Measurements from ENCODE around the gene ATP8B3.

Gene ATP8B3

DNA sequence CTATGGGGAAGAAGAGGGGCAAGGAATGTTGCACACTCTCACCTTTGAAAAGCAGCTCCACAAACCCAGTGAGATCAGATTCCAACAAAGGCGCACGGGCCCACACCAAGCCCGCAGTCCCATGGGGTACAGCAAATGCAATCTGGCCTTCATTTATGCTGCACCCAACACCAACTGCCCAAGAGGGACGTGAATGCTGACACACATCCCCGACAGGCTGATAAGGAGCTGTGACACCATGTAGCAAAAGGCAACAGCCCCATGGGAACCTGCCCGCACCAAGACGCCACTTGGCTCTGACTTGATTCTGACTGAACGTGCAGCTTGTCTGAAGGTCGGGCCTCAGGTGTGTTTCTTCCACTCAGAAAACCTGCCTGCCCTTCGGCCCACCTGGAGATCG is 18.9 kb upstream of the ATP8B3 start:
- Histone ChIP-seq H3K79me2 (ENCODE audit: insufficient read depth, low read length) (peaks cover 68% of the 10 kb centered on the region), H4K20me1 (ENCODE audit: insufficient read depth, low read length) (peaks cover 77% of the 10 kb centered on the region), H3K27ac (ENCODE audit: low read length) (no peak overlapping the region), H3K4me1 (ENCODE audit: insufficient read depth, low read length) (no peaks in the 10 kb centered on the region), H3K36me3 (ENCODE audit: insufficient read depth, low read length) (peaks cover 67% of the 10 kb centered on the region), H3K4me2 (ENCODE audit: insufficient read depth, low read length) (no peak overlapping the region), H3K27me3 (ENCODE audit: insufficient read depth, low read length, poor library complexity) (no peaks in the 10 kb centered on the region), H2AFZ (ENCODE audit: low read depth, low read length) (no peak overlapping the region), H3K4me3 (ENCODE audit: low read depth in 1 of 2, low read length in 2 of 2) (no peak overlapping the region), H3K9me3 (ENCODE audit: insufficient read depth, low read length, severe bottlenecking) (no peaks in the 10 kb centered on the region), H3K9ac (ENCODE audit: low read depth, low read length) (no peak overlapping the region)
- no peak for DNase-seq
- ATAC-seq (ENCODE audit: insufficient read depth, low read depth): no peak
- TF ChIP-seq, protein P1, sequence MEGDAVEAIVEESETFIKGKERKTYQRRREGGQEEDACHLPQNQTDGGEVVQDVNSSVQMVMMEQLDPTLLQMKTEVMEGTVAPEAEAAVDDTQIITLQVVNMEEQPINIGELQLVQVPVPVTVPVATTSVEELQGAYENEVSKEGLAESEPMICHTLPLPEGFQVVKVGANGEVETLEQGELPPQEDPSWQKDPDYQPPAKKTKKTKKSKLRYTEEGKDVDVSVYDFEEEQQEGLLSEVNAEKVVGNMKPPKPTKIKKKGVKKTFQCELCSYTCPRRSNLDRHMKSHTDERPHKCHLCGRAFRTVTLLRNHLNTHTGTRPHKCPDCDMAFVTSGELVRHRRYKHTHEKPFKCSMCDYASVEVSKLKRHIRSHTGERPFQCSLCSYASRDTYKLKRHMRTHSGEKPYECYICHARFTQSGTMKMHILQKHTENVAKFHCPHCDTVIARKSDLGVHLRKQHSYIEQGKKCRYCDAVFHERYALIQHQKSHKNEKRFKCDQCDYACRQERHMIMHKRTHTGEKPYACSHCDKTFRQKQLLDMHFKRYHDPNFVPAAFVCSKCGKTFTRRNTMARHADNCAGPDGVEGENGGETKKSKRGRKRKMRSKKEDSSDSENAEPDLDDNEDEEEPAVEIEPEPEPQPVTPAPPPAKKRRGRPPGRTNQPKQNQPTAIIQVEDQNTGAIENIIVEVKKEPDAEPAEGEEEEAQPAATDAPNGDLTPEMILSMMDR (IDR thresholded peaks at IDR 0.05; ENCODE audit: borderline replicate concordance, extremely low read depth, low read length, poor library complexity, severe bottlenecking): no peak
- no peak for TF ChIP-seq EZH2 (IDR thresholded peaks at IDR 0.05; ENCODE audit: borderline replicate concordance, low read depth, low read length, severe bottlenecking)

DNA sequence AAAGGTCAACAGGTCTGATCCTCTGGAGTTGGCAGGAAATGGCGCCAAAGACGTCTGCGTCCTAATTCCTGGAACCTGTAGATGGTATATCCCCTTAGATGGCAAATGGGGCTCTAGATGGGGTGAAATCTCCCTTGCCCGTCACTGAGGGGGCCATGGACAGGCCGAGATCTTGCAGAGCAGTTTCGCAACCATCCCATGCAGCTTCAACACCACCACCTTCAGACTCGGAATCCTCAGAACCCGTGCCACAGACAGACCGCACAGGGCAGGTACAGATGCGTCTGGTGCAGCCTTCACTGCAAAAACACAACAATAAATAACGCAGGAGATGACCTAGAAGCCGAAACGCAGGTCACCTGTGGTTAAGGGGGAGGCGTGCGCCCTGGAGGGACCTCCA is 18.5 kb upstream of the ATP8B3 start:
- H2AFZ ChIP-seq (ENCODE audit: low read depth, low read length): no peak overlapping the region
- peaks cover 77% of the 10 kb centered on the region for H4K20me1 ChIP-seq (ENCODE audit: insufficient read depth, low read length)
- DNase-seq (no peak), ATAC-seq (ENCODE audit: insufficient read depth, low read depth) (no peak)
- H3K4me1 ChIP-seq (ENCODE audit: insufficient read depth, low read length): no peaks in the 10 kb centered on the region
- H3K4me3 ChIP-seq (ENCODE audit: low read depth in 1 of 2, low read length in 2 of 2): no peak overlapping the region
- no peak overlapping the region for H3K27ac ChIP-seq (ENCODE audit: low read length)
- H3K4me2 ChIP-seq (ENCODE audit: insufficient read depth, low read length): no peak overlapping the region
- TF ChIP-seq, protein P1 (IDR thresholded peaks at IDR 0.05; ENCODE audit: borderline replicate concordance, extremely low read depth, low read length, poor library complexity, severe bottlenecking): no peak
- no peak overlapping the region for H3K9ac ChIP-seq (ENCODE audit: low read depth, low read length)
- H3K27me3 ChIP-seq (ENCODE audit: insufficient read depth, low read length, poor library complexity): no peaks in the 10 kb centered on the region
- H3K79me2 ChIP-seq (ENCODE audit: insufficient read depth, low read length): peaks cover 67% of the 10 kb centered on the region
- peaks cover 71% of the 10 kb centered on the region for H3K36me3 ChIP-seq (ENCODE audit: insufficient read depth, low read length)
- no peaks in the 10 kb centered on the region for H3K9me3 ChIP-seq (ENCODE audit: insufficient read depth, low read length, severe bottlenecking)

DNA sequence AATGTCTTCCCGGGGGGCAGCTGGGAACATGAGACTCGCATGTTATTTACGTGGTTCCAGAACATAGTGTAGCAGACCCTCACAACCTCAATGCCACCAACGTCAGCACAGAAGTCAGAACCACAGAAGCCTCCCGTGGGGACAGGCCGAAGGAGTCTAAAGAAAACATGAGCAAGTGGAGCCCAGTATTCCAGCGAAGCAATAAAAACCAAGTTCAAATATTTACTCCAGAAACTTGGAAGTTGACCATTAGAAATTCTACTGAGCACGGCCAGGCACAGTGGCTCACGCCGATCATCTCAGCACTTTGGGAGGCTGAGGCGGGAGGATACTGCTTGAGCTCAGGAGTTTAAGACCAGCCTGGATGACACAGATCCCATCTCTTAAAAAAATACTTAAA is 17.9 kb upstream of the ATP8B3 start:
- peaks cover 61% of the 10 kb centered on the region for H3K79me2 ChIP-seq (ENCODE audit: insufficient read depth, low read length)
- no peaks in the 10 kb centered on the region for H3K9me3 ChIP-seq (ENCODE audit: insufficient read depth, low read length, severe bottlenecking)
- no peak overlapping the region for H3K27ac ChIP-seq (ENCODE audit: low read length)
- H3K36me3 ChIP-seq (ENCODE audit: insufficient read depth, low read length): peaks cover 73% of the 10 kb centered on the region
- no peaks in the 10 kb centered on the region for H3K4me1 ChIP-seq (ENCODE audit: insufficient read depth, low read length)
- ATAC-seq (ENCODE audit: insufficient read depth, low read depth) (no peak), DNase-seq (no peak)
- H3K4me2 ChIP-seq (ENCODE audit: insufficient read depth, low read length): no peak overlapping the region
- no peak overlapping the region for H2AFZ ChIP-seq (ENCODE audit: low read depth, low read length)
- H4K20me1 ChIP-seq (ENCODE audit: insufficient read depth, low read length): peaks cover 72% of the 10 kb centered on the region
- H3K27me3 ChIP-seq (ENCODE audit: insufficient read depth, low read length, poor library complexity): no peaks in the 10 kb centered on the region
- TF ChIP-seq, protein P1 (IDR thresholded peaks at IDR 0.05; ENCODE audit: borderline replicate concordance, extremely low read depth, low read length, poor library complexity, severe bottlenecking): no peak
- TF ChIP-seq EZH2 (IDR thresholded peaks at IDR 0.05; ENCODE audit: borderline replicate concordance, low read depth, low read length, severe bottlenecking): no peak
- no peak overlapping the region for H3K9ac ChIP-seq (ENCODE audit: low read depth, low read length)
- no peak overlapping the region for H3K4me3 ChIP-seq (ENCODE audit: low read depth in 1 of 2, low read length in 2 of 2)

All from DND-41 (cell line).